ENCODE results near the gene CCDC73. TPM values are rescaled to one million over a fixed set of nuclear protein-coding genes. Genes with fewer than 3 reads are reported as not detected.
A peak's percentile ranks its signal among the peaks of the same experiment; 100 is the strongest.
"Not testable (repeated sequence)": the region's sequence is repeated elsewhere in the genome, so short reads cannot be mapped to it uniquely, and the experiment has no call there.

Gene CCDC73
- total RNA-seq, 1 experiment from 2014 or later, result not detected

DNA sequence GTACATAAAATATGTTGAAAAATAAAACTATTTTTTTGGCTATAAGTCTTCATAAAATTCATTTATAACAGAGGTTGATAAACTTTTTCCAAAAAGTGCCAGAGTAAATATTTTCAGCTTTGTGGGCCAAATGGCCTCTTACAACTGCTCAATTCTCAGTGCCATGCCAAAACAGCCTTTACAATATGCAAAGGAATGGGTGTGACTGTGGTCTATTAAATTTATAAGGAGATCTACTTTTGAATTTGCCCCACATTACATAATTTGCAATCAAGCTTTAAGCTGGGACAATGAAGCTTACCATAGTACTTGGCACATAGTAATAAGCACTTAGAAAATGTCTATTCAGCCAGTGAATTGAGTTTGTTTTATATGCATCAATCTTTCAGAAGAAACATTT, 188.2 kb downstream of the CCDC73 start:
- ChIA-PET POLR2A (ENCODE audit: unreplicated experiment) (no interaction called here), CTCF (no interaction called here)
- no peak for DNase-seq
- no peaks in the 10 kb centered on the region for H3K9me2 ChIP-seq (ENCODE audit: insufficient read depth)
- H3K36me3 ChIP-seq (ENCODE audit: low read depth), result peaks cover 44% of the 10 kb centered on the region
- intact Hi-C loops (cut with micrococcal nuclease; ENCODE audit: unreplicated experiment), result no loop called here
- H3K4me3 ChIP-seq, result no peak overlapping the region
- H3K4me2 ChIP-seq, result no peak overlapping the region
- H3K4me1 ChIP-seq (replicated peaks; ENCODE audit: insufficient read depth), result no peaks in the 10 kb centered on the region
- no peaks in the 10 kb centered on the region; the same call in 1 of the 2 replicates for H4K20me1 ChIP-seq (ENCODE audit: insufficient read depth)
- no TSS peak for BruUV-seq (replicated peaks)
- H3K9me3 ChIP-seq (ENCODE audit: insufficient read depth, low read depth), result peaks cover 9% of the 10 kb centered on the region; the same call in 1 of the 2 replicates
- peaks cover 34% of the 10 kb centered on the region for H3F3A ChIP-seq (ENCODE audit: insufficient read depth, low read depth)
- H3K79me2 ChIP-seq (ENCODE audit: low read depth), result no peaks in the 10 kb centered on the region
- TF ChIP-seq EZH2 (IDR thresholded peaks at IDR 0.05; ENCODE audit: low read depth), result no peak
- TF ChIP-seq, protein P1, sequence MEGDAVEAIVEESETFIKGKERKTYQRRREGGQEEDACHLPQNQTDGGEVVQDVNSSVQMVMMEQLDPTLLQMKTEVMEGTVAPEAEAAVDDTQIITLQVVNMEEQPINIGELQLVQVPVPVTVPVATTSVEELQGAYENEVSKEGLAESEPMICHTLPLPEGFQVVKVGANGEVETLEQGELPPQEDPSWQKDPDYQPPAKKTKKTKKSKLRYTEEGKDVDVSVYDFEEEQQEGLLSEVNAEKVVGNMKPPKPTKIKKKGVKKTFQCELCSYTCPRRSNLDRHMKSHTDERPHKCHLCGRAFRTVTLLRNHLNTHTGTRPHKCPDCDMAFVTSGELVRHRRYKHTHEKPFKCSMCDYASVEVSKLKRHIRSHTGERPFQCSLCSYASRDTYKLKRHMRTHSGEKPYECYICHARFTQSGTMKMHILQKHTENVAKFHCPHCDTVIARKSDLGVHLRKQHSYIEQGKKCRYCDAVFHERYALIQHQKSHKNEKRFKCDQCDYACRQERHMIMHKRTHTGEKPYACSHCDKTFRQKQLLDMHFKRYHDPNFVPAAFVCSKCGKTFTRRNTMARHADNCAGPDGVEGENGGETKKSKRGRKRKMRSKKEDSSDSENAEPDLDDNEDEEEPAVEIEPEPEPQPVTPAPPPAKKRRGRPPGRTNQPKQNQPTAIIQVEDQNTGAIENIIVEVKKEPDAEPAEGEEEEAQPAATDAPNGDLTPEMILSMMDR (conservative IDR thresholded peaks at IDR 0.05), result no peak
- no peaks in the 10 kb centered on the region for H3K27me3 ChIP-seq (ENCODE audit: insufficient read depth, low read depth)
- H3K27ac ChIP-seq, result no peak overlapping the region
- H2AFZ ChIP-seq, result no peak overlapping the region

DNA sequence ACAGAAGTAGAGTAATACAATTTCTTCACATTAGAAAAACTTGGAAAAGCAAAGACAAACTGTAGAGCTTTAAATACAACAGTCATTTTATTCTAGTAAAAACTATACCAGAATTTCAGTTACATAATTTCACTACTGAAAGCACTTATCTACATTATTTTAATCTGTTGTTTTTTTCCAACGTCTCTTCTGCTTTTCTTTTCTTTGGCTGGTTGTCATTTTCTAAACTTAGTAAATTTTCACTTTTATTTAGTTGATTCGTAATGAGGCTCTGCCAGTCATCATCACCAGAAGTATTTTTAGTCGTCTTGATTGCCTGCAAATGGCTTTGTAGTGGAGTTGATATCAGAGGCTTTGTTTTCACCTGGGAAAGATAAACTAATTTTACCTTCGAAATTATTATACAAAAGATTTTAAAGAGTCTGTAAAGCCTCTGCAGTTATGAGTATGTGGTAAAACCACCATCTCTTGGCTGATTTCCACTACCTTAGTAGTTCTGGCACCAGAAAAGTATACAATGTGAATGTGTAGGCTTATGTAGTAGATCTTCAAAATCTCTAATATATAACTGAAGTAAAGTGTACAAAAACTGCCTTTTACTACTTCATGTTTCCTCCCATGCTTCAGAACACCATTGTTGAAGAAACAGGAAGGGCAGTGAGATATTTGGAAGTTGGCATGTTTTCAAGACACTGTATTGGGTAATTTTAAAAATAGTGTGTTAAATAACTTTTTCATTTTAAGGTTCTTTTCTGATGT, 191.6 kb downstream of the CCDC73 start:
- BruUV-seq (replicated peaks), result no TSS peak
- intact Hi-C loops (cut with micrococcal nuclease; ENCODE audit: unreplicated experiment), result no loop called here
- no peaks in the 10 kb centered on the region for H3K9me2 ChIP-seq (ENCODE audit: insufficient read depth)
- no peak overlapping the region for H3K27ac ChIP-seq
- no peaks in the 10 kb centered on the region for H3K27me3 ChIP-seq (ENCODE audit: insufficient read depth, low read depth)
- no peak for DNase-seq
- peaks cover 5% of the 10 kb centered on the region; the same call in 1 of the 2 replicates for H3K9me3 ChIP-seq (ENCODE audit: insufficient read depth, low read depth)
- no peak overlapping the region for H3K4me3 ChIP-seq
- ChIA-PET CTCF (no interaction called here), POLR2A (ENCODE audit: unreplicated experiment) (no interaction called here)
- H3K36me3 ChIP-seq (ENCODE audit: low read depth), result peaks cover 67% of the 10 kb centered on the region
- H3K4me2 ChIP-seq, result no peak overlapping the region
- H3K79me2 ChIP-seq (ENCODE audit: low read depth), result no peaks in the 10 kb centered on the region
- TF ChIP-seq, protein P1 (conservative IDR thresholded peaks at IDR 0.05), result no peak
- no peak for TF ChIP-seq EZH2 (IDR thresholded peaks at IDR 0.05; ENCODE audit: low read depth)
- H3K4me1 ChIP-seq (replicated peaks; ENCODE audit: insufficient read depth), result no peaks in the 10 kb centered on the region
- H3F3A ChIP-seq (ENCODE audit: insufficient read depth, low read depth), result peaks cover 41% of the 10 kb centered on the region
- peaks cover 2% of the 10 kb centered on the region; the same call in 1 of the 2 replicates for H4K20me1 ChIP-seq (ENCODE audit: insufficient read depth)
- H2AFZ ChIP-seq, result no peak overlapping the region

DNA sequence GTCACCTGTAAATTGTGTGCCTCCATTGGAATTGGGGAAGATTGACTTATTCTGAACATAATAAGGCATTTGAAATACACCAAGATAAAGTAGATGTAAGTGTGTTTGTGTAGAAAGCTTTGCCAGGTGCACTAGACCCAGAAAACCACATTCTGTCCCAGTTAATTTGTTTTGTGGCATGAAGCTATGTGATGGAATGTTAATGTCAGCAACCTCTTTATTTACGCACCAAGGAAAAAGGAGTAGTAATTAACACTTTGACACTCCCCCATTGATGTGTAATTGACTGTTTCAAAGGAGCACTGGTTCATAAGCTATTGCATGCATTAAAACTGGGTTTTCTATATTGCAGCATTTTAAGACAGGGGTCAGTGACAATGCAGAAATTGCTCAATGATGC, 196.5 kb downstream of the CCDC73 start:
- H3K9me2 ChIP-seq (ENCODE audit: insufficient read depth), result no peaks in the 10 kb centered on the region
- H3K4me1 ChIP-seq (replicated peaks; ENCODE audit: insufficient read depth), result no peaks in the 10 kb centered on the region
- H3K27ac ChIP-seq, result no peak overlapping the region
- TF ChIP-seq, protein P1 (conservative IDR thresholded peaks at IDR 0.05), result no peak
- intact Hi-C loops (cut with micrococcal nuclease; ENCODE audit: unreplicated experiment), result no loop called here
- no peak overlapping the region for H2AFZ ChIP-seq
- BruUV-seq (replicated peaks), result no TSS peak
- ChIA-PET CTCF (no interaction called here), POLR2A (ENCODE audit: unreplicated experiment) (interaction anchor here (0.6 kb wide), 1 partner anchor 304 kb away, joined by 5 read pairs; no protein-coding TSS in a partner anchor)
- H3K4me2 ChIP-seq, result no peak overlapping the region
- peaks cover 29% of the 10 kb centered on the region for H3F3A ChIP-seq (ENCODE audit: insufficient read depth, low read depth)
- peaks cover 17% of the 10 kb centered on the region for H4K20me1 ChIP-seq (ENCODE audit: insufficient read depth)
- H3K4me3 ChIP-seq, result no peak overlapping the region
- H3K27me3 ChIP-seq (ENCODE audit: insufficient read depth, low read depth), result no peaks in the 10 kb centered on the region
- H3K79me2 ChIP-seq (ENCODE audit: low read depth), result peaks cover 11% of the 10 kb centered on the region; the same call in 1 of the 2 replicates
- H3K36me3 ChIP-seq (ENCODE audit: low read depth), result peaks cover 81% of the 10 kb centered on the region
- H3K9me3 ChIP-seq (ENCODE audit: insufficient read depth, low read depth), result no peaks in the 10 kb centered on the region
- no peak for DNase-seq

DNA sequence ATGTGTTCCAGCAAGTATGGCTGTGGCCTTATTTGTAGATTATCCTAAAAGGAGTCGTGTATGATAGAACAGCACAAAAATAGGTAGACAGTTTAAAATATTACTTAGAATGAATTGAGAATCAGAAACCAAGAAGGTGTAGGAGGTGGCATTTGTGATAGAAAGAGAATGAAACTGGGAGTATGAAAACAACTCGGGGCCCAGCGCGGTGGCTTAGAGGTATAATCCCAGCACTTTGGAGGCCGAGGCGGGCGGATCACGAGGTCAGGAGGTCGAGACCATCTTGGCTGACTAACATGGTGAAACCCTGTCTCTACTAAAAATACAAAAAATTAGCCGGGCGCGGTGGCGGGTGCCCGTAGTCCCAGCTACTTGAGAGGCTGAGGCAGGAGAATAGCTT, 198.3 kb downstream of the CCDC73 start:
- peaks cover 80% of the 10 kb centered on the region for H3K36me3 ChIP-seq (ENCODE audit: low read depth)
- H3K4me1 ChIP-seq (replicated peaks; ENCODE audit: insufficient read depth); intact Hi-C loops (cut with micrococcal nuclease; ENCODE audit: unreplicated experiment); H3K27me3 ChIP-seq (ENCODE audit: insufficient read depth, low read depth); H3K4me3 ChIP-seq; H3K4me2 ChIP-seq; DNase-seq; H3K9me3 ChIP-seq (ENCODE audit: insufficient read depth, low read depth); POLR2A ChIA-PET (ENCODE audit: unreplicated experiment); H3K9me2 ChIP-seq (ENCODE audit: insufficient read depth); H2AFZ ChIP-seq; CTCF ChIA-PET; H3K27ac ChIP-seq: not testable (repeated sequence)
- peaks cover 14% of the 10 kb centered on the region for H3F3A ChIP-seq (ENCODE audit: insufficient read depth, low read depth)
- peaks cover 23% of the 10 kb centered on the region; the same call in 1 of the 2 replicates for H3K79me2 ChIP-seq (ENCODE audit: low read depth)
- H4K20me1 ChIP-seq (ENCODE audit: insufficient read depth), result peaks cover 28% of the 10 kb centered on the region
- BruUV-seq (replicated peaks), result TSS peak; percentile 1
